ENCODE measurements around the gene SRRM1.
"Not testable (repeated sequence)": the region's sequence is repeated elsewhere in the genome, so short reads cannot be mapped to it uniquely, and the experiment has no call there.

Gene SRRM1

DNA sequence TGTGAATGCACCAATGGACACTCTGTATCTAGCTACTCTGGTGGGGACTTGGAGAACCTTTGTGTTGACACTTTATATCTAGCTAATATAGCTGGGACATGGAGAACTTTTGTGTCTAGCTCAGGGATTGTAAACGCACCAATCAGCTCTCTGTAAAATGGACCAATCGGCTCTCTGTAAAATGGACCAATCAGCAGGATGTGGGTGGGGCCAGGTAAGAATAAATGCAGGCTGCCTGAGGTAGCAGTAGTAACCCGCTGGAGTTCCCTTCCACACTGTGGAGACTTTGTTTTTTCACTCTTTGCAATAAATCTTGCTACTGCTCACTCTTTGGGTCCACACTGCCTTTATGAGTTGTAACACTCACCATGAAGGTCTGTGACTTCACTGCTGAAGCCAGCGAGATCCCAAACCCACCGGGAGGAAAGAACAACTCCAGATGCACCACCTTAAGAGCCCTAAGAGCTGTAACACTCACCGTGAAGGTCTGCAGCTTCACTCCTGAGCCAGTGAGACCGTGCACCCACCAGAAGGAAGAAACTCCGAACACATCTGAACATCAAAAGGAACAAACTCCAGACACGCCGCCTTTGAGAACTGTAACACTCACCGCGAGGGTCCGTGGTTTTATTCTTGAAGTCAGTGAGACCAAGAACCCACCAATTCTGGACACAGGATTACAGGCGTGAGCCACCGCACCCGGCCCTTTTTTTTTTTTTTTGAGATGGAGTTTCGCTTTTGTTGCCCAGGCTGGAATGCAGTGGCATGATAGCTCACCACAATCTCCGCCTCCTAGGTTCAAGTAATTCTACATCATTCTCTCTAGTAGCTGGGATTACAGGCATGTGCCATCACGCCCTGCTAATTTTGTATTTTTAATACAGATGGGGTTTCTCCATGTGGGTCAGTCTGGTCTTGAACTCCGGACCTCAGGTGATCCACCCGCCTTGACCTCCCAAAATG, 79.3 kb downstream of the SRRM1 start:
- not testable (repeated sequence) for DNase-seq
